Psoas muscle (tissue), 8 donors: ENCODE data around the gene ITLN1. TPM values are rescaled to one million over a fixed set of nuclear protein-coding genes. Genes with fewer than 3 reads are reported as not detected.

Experiments
- ATAC-seq, 4 donors: fragments of 200-7000 bp; cut with Tn5 transposase; one replicate each; pipeline ENCODE4 v1.9.1; 2020; ENCODE audit warnings: moderate library complexity in 3 of 4, mild to moderate bottlenecking in 2 of 4
- DNase-seq, 2 donors: peaks; one replicate each; pipeline ENCODE4 v3.0.0-alpha.2; 2020
- H3K27ac ChIP-seq: fragments of 200-600 bp; one replicate; pipeline ENCODE4 v1.8.0; 2022
- H3K27me3 ChIP-seq, 3 donors: fragments of 200-600 bp in 1 of 3; one replicate each; pipeline versions ENCODE4 v1.6.1 to v1.8.0; 2013 to 2022; ENCODE audit warnings: low read length in 2 of 3, mild to moderate bottlenecking in 2 of 3, moderate library complexity in 1 of 3; ENCODE audit not compliant: insufficient read depth in 3 of 3
- H3K36me3 ChIP-seq, 2 donors: fragments of 200-600 bp in 1 of 2; one replicate each; pipeline versions ENCODE4 v1.6.1 to v1.8.0; 2013 to 2022; ENCODE audit warnings: low read depth in 1 of 2, mild to moderate bottlenecking in 1 of 2, moderate library complexity in 1 of 2; ENCODE audit not compliant: insufficient read depth in 1 of 2
- H3K4me1 ChIP-seq: fragments of 200-600 bp; one replicate; pipeline ENCODE4 v1.8.0; 2022
- H3K4me3 ChIP-seq: fragments of 200-600 bp; one replicate; pipeline ENCODE4 v1.8.0; 2022; ENCODE audit warnings: mild to moderate bottlenecking
- H3K9me3 ChIP-seq: fragments of 200-600 bp; one replicate; pipeline ENCODE4 v1.8.0; 2022
- WGBS, 3 donors: extraction: QIAGEN DNeasy Blood & Tissue Kit; methylation state at CpG; one replicate each; pipeline versions ENCODE4 v1.1.6 to v1.1.7; 2013; 5-methylcytosine and 5-hydroxymethylcytosine counted together
- intact Hi-C, 2 donors: fragments of 100-400 bp; cut with DNase I; formaldehyde crosslinking; loops; one replicate each; pipeline versions ENCODE4 v1.11.0 to v1.14.2; 2022
- polyA plus RNA-seq, 3 donors: library from polyadenylated mRNA; stranded (reverse); fragments of 200-250 nt; gene quantifications; one replicate each; pipeline ENCODE4 v1.2.3, GENCODE V29; 2013
- total RNA-seq, 4 donors: library from RNA; stranded (reverse); fragmentation: NEBNext Ultra II Directional in 2 of 4; extraction: Animal tissue kit (Norgen Biotek cat#: 25700) in 2 of 4; gene quantifications; one replicate each; pipeline versions ENCODE4 v1.2.1 to v1.2.4, GENCODE V29; 2021 to 2023
- TF ChIP-seq, protein P1 (sequence below): fragments of 200-600 bp; IDR thresholded peaks from one replicate; pipeline ENCODE4 v1.8.0; 2022; ENCODE audit warnings: antibody characterized with exemption
- donor health status: healthy with polysubstance abuse.
- donor health status: DM: no; HTN: no; CAD: no; lungs with moderate emphysema.
- donor health status: Bipolar disorder and iron deficiency.
- donor health status: healthy.
- donor health status: DM: yes; HTN: yes; CAD: no.
- donor health status: DM: no; HTN: no; CAD: no.
- donor health status: DM: no; HTN: no; CAD: no.
- donor health status: DM: yes; HTN: yes; CAD: no.

The ITLN1 gene
- total and polyA plus RNA-seq, 7 donors, result 0.09 to 2.6 (median 0.74) TPM; not detected in 1

DNA sequence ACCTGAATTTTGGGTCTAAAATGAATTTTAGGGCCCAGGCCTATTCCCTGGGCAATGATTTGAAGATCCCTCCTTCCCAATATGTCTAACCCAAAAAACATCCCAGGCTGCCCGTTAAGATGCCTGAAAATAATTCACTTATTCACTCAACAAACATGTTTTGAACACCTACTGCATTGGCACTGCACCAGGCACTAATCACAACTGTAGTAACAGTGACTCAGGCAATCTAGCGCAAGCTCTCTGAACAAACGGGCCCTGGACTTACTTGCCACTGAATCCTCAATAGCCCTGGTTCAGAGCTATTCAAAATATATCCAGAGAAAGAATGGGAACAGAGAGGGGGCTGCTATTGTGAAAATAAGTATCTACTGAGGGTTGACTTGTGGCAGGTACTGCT, 26.5 kb downstream of the ITLN1 start:
- WGBS, 3 donors, result 73 to 80% (median 76%) methylated on average over 3 of the region's 3 CpGs
- Histone ChIP-seq H3K27me3 (peaks cover 0 to 2% (median 0%) of the 10 kb centered on the region in 3 donors), H3K27ac (no peak overlapping the region), H3K9me3 (no peaks in the 10 kb centered on the region), H3K4me1 (no peaks in the 10 kb centered on the region), H3K36me3 (no peaks in the 10 kb centered on the region), H3K4me3 (no peak overlapping the region)
- DNase-seq (no peak), ATAC-seq (no peak)
- TF ChIP-seq, protein P1, sequence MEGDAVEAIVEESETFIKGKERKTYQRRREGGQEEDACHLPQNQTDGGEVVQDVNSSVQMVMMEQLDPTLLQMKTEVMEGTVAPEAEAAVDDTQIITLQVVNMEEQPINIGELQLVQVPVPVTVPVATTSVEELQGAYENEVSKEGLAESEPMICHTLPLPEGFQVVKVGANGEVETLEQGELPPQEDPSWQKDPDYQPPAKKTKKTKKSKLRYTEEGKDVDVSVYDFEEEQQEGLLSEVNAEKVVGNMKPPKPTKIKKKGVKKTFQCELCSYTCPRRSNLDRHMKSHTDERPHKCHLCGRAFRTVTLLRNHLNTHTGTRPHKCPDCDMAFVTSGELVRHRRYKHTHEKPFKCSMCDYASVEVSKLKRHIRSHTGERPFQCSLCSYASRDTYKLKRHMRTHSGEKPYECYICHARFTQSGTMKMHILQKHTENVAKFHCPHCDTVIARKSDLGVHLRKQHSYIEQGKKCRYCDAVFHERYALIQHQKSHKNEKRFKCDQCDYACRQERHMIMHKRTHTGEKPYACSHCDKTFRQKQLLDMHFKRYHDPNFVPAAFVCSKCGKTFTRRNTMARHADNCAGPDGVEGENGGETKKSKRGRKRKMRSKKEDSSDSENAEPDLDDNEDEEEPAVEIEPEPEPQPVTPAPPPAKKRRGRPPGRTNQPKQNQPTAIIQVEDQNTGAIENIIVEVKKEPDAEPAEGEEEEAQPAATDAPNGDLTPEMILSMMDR, result no peak
- intact Hi-C loops, result no loop called here

DNA sequence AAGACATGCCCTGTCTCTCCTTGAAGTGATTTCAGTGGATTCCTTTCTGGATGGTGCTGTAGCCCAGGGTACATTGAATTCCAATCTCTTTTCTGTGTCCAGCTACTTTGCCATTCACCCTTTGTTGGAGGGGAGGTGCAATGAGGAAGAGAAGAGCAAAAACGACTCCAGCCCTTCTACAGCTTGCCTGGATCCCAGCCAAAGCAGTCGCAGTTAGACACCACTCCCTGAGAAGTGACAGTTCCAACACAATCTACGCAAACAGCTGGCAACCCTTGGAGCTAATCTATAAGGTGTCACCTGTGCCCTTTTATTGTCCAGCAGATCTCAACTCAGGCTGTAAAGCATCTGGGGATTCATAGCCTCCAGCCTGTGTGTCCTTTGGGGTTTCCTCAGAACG, 26.9 kb downstream of the ITLN1 start:
- ATAC-seq (no peak), DNase-seq (no peak)
- Histone ChIP-seq H3K9me3 (no peaks in the 10 kb centered on the region), H3K4me3 (no peak overlapping the region), H3K4me1 (no peaks in the 10 kb centered on the region), H3K36me3 (no peaks in the 10 kb centered on the region), H3K27me3 (peaks cover 0 to 2% (median 0%) of the 10 kb centered on the region in 3 donors), H3K27ac (no peak overlapping the region)
- WGBS, 3 donors, result 31 to 40% (median 34%) methylated on average over 4 of the region's 4 CpGs
- intact Hi-C loops, result no loop called here
- TF ChIP-seq, protein P1, result no peak

DNA sequence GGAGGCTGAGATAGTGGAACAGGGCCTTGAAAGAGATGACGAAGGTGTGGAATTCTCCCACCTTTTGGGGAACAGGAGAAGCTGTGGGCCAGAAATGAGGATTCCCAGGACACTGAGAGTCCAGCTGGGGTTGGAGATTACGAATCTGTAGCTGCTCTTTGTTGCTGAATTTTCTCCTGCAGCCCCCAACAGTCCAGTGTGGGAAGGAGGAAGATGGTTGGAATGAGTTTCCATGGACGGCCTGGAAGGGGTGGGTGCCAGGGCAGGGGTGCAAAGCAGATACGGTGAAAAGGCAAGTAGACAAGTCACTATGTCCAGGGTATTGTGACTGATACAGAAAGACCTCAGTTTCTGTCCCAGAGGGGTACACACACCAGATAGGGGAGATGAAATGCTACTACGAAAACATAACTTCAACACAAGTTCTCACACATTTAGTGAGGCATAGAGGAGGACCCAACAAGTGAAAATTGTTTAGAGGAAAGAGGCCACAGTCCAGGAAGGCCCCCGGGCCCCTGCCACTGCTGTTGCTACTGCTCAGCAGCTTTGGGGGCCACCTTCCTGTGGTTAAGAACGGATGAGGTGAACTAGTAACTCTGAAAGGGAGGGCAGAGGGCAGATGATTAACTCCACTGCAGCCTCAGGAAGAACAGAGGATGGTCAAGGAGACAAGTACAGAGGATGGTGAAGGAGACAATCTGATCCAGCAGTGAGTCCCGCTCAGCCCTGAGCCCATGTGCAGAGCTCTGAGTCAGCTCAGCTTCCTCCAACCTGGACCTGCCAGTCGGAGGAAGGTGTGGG, 29.6 kb downstream of the ITLN1 start:
- intact Hi-C loops, result no loop called here
- H3K27me3 ChIP-seq, result no peaks in the 10 kb centered on the region
- 65 to 73% (median 68%) methylated on average over 9 of the region's 9 CpGs for WGBS, 3 donors
- no peak for ATAC-seq
- H3K27ac ChIP-seq, result no peak overlapping the region
- no peaks in the 10 kb centered on the region for H3K9me3 ChIP-seq
- H3K4me1 ChIP-seq, result no peaks in the 10 kb centered on the region
- TF ChIP-seq, protein P1, result no peak
- no peak for DNase-seq
- no peak overlapping the region for H3K4me3 ChIP-seq
- no peaks in the 10 kb centered on the region for H3K36me3 ChIP-seq

DNA sequence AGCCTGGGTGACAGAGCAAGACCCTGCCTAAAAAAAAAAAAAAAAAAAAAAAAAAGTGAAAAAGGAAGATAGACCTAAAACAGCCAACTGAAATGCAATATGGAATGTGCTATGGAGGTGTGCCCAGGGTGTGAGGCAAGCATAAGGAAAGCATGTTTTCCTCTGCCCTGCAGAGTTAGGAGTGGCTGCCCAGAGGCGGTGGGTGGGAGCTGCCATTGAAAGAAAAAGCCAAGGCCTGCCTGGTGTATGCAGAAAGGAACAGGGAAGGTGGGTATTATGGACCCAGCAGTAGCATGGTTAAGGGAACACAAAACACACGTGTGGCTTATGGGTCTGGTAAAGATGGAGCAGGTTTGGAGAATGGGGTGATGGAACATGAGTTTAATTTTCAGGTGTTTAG, 31.2 kb downstream of the ITLN1 start:
- WGBS, 3 donors, result 75 to 80% (median 77%) methylated on average over 2 of the region's 2 CpGs
- TF ChIP-seq, protein P1, result no peak
- Histone ChIP-seq H3K9me3 (no peaks in the 10 kb centered on the region), H3K4me1 (no peaks in the 10 kb centered on the region), H3K27me3 (no peaks in the 10 kb centered on the region), H3K4me3 (no peak overlapping the region), H3K27ac (no peak overlapping the region), H3K36me3 (no peaks in the 10 kb centered on the region)
- no peak for DNase-seq
- ATAC-seq, result no peak
- intact Hi-C loops, result no loop called here

DNA sequence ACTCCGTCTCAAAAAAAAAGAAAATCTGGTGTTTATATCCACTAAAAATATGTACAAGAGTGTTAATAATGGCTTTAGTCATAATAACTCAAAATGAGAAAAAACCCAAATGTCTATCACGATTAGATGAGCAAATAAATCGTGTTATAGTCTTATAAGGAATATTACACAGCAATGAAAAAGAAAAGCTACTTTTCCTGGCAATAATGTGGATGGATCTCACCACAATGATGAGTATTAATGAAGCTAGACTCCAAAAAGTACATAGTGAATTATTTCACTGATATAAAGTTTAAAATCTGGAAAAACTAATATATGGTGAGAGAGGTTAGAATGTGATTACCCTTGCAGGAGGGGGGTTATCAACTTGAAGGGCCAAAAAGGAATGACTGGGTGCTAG, 32.0 kb downstream of the ITLN1 start:
- intact Hi-C loops, result no loop called here
- Histone ChIP-seq H3K27me3 (no peaks in the 10 kb centered on the region), H3K27ac (no peak overlapping the region), H3K9me3 (no peaks in the 10 kb centered on the region), H3K4me1 (no peaks in the 10 kb centered on the region), H3K4me3 (no peak overlapping the region), H3K36me3 (no peaks in the 10 kb centered on the region)
- ATAC-seq, result no peak
- TF ChIP-seq, protein P1, result no peak
- WGBS, 3 donors, result 84 to 89% (median 85%) methylated on average over 3 of the region's 3 CpGs
- no peak for DNase-seq
